Epithelial cell of proximal tubule (primary cell): ENCODE results near the gene RBM17. TPM values are rescaled to one million over a fixed set of nuclear protein-coding genes. Genes with fewer than 3 reads are reported as not detected.
A peak's percentile ranks its signal among the peaks of the same experiment; 100 is the strongest.

Experiments
- DNase-seq: peaks from one replicate; pipeline ENCODE4 v3.0.0-alpha.2; 2011; ENCODE audit warnings: low read depth
- H3K4me3 ChIP-seq: 2 replicates; pipeline ENCODE4 v1.5.1; 2011; ENCODE audit warnings: low read depth, mild to moderate bottlenecking, low read length
- total RNA-seq: library from RNA; depleted of rRNA; stranded (reverse); fragments of >200 nt; gene quantifications from 2 replicates; pipeline ENCODE4 v1.2.3, GENCODE V29; 2015
- TF ChIP-seq, protein P1 (sequence below): conservative IDR thresholded peaks from 2 replicates; pipeline ENCODE4 v1.5.1; 2012; ENCODE audit warnings: low read depth, mild to moderate bottlenecking, low read length

The RBM17 gene
- total RNA-seq, 1 donor from 2014 or later: 57.3 TPM

DNA sequence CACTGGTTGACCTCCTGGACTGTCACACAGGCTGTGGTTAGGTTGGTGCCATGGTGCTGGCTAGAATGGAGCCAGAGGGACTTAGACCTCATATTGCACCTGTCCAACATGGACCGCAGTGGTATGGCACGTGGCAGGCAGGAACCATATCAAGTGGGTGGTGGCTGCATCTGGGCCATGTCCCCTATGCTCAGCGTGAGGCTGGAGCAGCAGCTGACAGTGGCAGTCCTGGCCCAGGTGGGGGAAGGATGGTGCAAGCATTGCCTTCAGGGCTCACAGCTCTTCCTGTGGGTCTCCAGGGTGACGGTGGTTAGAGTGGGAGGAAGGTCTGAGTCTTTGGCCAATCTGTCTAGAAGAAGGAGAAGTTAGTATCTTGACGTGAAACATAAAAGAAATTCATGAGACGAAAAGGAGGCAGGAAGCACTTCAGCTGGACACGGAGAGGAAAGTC, 59.4 kb downstream of the RBM17 start:
- TF ChIP-seq, protein P1, sequence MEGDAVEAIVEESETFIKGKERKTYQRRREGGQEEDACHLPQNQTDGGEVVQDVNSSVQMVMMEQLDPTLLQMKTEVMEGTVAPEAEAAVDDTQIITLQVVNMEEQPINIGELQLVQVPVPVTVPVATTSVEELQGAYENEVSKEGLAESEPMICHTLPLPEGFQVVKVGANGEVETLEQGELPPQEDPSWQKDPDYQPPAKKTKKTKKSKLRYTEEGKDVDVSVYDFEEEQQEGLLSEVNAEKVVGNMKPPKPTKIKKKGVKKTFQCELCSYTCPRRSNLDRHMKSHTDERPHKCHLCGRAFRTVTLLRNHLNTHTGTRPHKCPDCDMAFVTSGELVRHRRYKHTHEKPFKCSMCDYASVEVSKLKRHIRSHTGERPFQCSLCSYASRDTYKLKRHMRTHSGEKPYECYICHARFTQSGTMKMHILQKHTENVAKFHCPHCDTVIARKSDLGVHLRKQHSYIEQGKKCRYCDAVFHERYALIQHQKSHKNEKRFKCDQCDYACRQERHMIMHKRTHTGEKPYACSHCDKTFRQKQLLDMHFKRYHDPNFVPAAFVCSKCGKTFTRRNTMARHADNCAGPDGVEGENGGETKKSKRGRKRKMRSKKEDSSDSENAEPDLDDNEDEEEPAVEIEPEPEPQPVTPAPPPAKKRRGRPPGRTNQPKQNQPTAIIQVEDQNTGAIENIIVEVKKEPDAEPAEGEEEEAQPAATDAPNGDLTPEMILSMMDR: no peak
- H3K4me3 ChIP-seq: no peak overlapping the region
- no peak for DNase-seq

DNA sequence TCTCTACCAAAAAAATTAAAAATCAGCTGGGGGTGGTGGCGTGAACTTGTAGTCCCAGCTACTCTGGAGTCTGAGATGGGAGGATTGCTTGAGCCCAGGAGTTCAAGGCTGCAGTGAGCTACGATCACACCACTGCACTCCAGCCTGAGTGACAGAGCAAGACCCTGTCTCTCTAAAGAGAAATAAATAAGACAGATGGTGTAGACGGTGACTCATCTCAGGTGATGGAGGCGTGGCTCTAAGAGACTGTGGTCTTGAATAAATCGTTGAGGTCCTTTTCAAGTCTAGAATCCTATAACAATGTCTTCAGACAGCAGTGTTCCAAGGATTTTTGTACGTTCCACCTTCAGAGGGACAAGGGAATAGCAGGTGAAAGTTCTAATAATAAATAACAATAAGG, 60.1 kb downstream of the RBM17 start:
- TF ChIP-seq, protein P1: no peak
- no peak overlapping the region for H3K4me3 ChIP-seq
- no peak for DNase-seq

DNA sequence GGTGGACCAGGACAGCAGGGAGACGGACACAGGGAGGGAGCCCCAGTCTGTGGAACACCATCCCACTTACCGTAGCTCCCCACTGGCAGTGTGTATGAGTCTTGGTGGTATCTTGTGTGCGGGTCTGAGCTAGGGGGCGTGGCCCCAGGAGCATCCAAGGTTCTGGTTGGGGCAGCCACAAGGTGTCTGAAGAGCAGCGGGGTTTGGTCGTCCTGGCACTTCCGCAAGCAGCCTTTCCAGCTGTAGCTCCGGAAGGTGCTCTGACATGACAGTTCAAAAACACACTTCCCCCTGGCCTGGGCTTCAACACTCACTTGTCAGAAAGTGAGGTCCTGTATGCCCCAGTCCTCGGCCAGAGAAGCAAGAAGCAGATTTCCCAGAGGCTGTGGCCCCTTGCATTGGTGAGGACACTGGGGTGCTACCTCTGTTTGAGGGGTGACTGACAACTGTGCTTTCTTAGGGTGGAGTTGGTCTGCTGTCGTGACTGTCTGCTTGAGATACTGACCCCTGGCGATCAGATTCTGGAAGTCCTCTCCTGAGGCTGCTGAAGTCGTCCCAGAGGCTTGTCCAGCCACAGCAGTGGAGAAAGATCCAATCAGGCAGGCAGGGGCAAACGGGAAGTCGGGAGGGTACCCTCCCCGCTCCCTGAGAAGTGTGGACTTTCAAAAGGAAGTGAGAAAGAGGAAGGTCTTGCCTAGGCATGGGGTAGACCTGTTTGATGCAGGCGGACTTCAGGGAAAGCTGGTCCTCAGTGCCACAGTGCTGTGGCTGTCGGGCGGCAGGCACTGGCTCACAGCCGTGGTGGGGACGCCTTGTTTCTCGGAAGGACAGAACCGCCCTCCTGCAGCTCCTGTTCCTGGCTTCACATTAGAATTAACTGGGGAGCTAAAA, 62.5 kb downstream of the RBM17 start:
- DNase-seq: no peak

DNA sequence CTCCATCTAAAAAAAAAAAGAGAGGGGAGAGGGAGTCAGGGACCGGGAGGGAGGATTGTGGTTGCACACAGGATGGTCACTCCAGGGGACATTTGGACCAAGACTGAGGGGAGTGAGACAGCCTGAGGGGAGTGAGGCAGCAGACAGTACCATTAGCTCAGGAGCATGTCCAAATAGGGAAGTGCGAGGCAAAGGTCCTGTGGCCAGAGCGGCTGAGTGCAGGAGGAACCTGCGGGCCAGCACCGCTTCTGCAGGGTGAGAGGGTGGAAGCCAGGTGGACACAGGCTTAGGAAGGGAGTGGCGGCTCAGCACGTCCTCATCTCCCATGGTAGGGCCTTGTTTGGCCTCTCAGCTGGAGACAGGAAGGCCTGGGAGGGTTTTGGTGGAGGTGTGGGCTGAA, 65.0 kb downstream of the RBM17 start:
- TF ChIP-seq, protein P1: no peak
- DNase-seq: no peak
- no peak overlapping the region for H3K4me3 ChIP-seq

More for the DNA sequence above, 62.5 kb downstream of the RBM17 start:
- TF ChIP-seq, protein P1: peak; percentile 79
- H3K4me3 ChIP-seq: peak overlapping the region; percentile 4

DNA sequence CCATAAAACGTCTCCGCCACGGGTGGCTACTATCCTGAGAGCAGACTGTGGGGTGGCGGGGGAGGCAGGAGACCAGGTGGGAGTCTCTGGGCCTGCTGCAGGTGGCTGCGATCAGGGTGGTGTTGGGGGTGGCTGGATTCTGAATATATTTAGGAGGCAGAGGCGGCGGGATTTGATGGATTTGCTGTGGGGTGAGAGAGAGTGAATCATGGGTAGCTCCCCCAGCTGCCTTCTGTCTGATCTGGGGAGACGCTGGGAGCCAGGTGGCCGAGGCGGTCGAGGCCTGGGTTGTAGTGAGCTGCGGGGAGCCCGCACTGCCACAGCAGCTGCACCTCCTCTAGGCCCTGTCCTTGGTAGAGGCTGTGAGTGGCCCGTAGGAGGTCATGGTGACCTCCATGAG, 65.7 kb downstream of the RBM17 start:
- no peak overlapping the region for H3K4me3 ChIP-seq
- no peak for DNase-seq
- TF ChIP-seq, protein P1: no peak

DNA sequence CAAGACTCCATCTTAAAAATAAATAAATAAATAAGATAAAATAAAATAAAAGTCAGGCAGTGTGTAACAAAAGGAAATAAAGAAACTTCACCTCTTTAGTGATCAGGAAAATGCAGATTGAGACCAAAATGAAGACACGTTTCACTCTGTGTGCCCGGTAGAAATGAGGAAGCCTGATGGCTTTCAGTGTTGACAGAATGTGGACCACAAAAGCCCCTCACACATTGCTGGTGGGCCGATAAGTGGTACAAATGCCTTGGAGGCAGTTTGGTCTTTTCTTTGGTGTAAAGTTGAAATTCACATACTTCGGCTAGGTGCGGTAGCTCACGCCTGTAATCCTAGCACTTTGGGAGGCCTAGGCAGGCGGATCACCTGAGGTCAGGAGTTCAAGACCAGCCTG, 69.4 kb downstream of the RBM17 start:
- TF ChIP-seq, protein P1: no peak
- no peak for DNase-seq
- H3K4me3 ChIP-seq: no peak overlapping the region

DNA sequence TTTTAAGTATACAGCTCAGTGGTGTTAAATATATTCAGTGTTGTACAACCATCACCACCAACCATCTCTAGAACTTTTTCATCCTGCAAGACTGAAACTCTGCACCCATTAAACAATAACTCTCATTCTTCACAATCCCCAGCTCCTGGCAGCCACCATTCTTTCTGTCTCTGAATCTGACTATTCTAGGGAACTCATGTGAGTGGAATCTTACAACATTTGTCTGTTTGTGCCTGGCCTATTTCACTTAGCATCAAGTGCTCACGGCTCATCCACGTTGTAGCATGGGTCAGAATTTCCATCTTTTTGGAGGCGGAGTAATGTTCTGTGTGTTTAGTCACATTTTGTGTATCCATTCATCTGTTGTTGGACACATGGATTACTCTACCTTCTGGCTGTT, 73.1 kb downstream of the RBM17 start:
- no peak overlapping the region for H3K4me3 ChIP-seq
- TF ChIP-seq, protein P1: no peak

More for the DNA sequence above, 73.1 kb downstream of the RBM17 start:
- DNase-seq: no peak
